SK-N-MC (cell line): ENCODE measurements around the gene ITPRID1.

Experiments used
- EZH2 ChIP-seq: fragments of 200-600 bp; sonication (generic); IDR thresholded peaks from one replicate; pipeline ENCODE4 v1.6.1; 2017; ENCODE audit warnings: antibody characterized with exemption
- POLR2AphosphoS5 ChIP-seq: IDR thresholded peaks from 2 replicates; pipeline ENCODE4 v1.6.1; 2012; ENCODE audit warnings: mild to moderate bottlenecking, low read depth, low read length, borderline replicate concordance

GRCh38 chr7:31476073-31476745 is 37.7 kb upstream of the ITPRID1 start:
- TF ChIP-seq EZH2: no peak
- no peak for TF ChIP-seq POLR2AphosphoS5
